ENCODE measurements around the gene PNPLA6.

The PNPLA6 gene

DNA sequence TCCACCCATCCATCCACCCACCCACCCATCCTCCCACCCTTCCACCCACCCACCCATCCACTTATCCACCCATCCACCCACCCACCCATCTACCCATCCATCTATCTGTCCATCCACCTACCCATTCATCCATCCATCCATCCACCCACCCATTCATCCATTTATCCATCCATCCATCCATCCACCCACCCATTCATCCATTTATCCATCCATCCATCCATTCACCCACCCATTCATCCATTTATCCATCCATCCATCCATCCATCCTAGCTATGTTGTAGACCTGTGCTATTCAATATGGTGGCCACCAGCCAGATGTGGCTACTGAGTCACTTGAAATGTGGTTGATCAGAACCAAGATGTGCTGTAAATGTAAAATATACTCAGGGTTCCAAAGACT is 65.2 kb downstream of the PNPLA6 start:
- no peak for DNase-seq (ENCODE audit: low read depth in 2 of 2)

DNA sequence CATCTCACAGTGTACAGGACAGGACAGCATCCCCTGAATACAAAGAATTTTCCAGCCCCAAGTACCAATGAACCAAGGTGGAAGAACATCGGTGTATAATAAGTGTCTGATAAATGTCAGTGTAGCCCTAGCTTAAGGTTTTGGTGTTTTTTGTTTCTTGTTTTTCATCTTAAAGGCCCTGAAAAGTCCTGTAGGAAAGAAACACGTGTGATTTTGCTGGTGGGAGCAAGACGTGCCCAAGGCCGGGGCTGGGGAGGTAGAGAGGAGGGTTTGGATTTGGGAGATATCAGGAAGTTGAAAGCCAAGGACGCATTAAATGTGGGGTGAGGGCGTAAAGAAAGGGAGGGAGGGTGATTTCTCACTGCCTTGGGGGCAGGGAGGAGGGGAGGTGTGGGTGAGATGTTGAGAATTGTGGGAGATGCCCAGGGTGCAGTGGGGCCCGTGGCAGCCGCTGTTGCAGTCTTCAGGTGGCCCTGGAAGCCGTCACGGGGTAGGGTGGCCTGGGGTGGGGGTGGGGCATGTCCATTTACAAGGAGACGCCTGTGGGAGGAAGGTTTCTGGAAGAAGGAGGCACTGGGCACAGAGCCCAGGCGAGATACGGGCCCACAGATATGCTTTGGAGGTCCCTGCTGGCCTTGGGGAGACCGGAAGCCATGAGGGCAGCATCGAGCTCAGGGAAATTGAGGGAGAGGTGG is 66.9 kb downstream of the PNPLA6 start:
- DNase-seq (ENCODE audit: low read depth in 2 of 2): no peak

DNA sequence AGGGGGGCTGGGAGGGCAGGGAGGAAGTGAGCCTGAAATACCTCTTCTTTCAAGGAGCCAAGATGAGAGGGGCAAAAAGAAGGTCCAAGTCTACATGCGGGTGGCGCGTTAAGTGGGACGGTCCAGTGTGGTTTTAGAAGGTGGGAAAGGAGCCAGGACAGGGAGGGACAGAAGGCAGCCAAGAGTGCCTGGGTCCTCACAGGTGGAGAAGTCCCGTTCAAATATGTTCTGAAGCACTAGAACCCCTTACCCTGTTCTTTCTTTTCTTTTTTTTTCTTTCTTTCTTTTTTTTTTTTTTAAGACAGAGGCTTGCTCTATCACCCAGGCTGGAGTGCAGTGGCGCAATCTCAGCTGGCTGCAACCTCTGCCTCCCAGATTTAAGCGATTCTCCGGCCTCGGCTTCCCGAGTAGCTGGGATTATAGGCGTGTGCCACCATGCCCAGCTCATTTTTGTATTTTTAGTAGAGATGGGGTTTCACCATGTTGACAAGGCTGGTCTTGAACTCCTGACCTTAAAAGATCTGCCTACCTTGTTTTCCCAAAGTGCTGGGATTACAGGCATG is 67.5 kb downstream of the PNPLA6 start:
- DNase-seq (ENCODE audit: low read depth in 2 of 2): no peak

DNA sequence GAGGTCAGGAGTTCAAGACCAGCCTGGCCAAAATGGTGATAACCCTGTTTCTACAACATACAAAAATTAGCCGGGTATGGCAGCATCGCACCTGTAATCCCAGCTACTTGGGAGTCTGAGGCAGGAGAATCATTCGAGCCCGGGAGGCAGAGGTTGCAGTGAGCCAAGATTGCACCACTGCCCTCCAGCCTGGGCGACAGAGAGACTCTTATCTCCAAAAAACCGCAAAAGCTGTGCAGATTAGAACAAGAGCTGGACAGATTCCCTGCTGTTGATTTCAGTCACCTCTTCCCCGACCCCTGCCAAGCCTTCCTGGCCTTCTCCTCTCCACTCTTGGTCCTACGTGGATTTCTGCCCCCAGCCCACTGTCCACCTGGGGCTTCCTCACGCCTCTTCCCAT is 68.4 kb downstream of the PNPLA6 start:
- DNase-seq (ENCODE audit: low read depth in 2 of 2): no peak

DNA sequence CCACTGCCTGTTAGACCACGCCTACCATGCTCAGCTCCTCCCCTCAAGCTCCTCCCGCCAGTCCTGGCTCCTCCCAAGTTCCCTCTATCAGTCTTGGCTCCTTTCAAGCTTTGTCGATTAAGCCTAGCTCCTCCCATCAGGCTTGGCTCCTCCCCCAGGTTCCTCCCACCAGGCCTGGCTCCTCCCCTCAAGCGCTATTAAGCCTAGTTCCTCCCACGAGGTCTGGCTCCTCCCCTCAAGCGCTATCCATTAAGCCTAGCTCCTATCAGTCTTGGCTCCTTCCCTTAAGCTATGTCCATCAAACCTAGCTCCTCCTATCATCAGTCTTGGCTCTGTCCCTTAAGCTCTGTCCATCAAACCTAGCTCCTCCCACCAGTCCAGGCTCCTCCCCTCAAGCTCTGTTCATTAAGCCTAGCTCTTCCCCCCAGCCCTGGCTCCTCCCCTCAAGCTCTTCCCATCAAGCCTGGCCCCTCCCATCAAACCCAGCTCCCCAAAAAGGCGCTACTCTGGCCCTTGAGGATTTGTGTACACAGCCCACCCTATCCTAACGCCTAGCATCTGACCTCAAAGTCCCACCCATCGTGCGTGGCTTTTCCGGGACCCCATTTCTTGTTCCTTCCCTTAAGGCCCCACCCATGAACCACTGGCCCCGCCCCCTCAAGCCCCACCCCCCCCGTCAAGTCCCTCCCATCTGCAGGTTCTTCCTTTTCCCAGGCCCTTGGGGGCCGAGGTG is 70.1 kb downstream of the PNPLA6 start:
- DNase-seq (ENCODE audit: low read depth in 2 of 2): no peak

DNA sequence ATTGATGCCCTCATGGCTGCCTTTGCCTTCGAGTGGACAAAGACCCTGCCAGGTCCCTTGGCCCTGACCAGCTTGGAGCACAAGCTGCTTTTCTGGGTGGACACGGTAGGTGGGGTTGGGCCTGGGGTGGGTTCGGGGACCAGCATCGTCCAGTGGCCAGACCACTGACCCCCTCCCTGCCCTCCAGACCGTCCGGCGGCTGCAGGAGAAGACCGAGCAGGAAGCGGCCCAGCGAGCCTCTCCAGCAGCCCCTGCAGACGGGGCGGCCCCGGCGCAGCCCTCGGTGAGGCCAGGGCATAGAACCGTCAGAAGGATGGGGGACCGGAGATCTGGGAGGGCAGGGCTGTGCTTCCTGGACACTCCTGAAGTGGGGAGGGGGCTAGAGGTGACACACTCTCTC is 70.8 kb downstream of the PNPLA6 start:
- no peak for DNase-seq (ENCODE audit: low read depth in 2 of 2)

DNA sequence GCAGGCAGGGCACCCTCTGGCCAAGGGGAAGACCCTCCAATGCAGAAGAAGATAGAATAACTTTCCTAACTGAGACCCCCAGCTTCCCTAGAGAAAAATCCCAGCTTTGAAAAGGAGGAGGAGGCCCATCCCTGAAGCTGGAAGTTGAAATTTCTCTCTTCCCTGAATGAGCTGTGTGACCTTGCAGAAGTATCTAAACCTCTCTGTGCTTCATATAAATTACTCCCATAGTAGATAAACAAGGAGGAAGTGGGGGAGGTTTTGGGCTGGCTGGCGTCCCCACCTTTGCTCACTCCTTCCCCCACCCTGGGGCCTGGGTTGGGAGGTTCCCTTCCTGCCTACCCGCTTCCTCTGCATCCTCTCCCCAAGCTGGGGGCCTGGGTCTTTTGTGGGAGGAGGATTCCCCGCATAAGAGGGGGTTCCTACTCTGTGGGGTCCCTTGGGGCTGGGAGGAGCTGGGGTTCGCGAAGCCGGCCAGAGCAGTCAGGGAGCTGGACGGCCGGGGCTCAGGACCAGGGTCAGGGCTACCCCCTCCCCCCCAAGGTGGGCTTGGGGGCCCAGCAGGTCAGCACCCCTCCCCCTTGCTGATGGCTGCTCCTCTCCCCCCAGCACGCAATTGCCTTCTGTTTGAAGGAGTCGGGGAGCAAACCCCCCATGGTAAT is 71.8 kb downstream of the PNPLA6 start:
- DNase-seq (ENCODE audit: low read depth in 2 of 2): no peak

DNA sequence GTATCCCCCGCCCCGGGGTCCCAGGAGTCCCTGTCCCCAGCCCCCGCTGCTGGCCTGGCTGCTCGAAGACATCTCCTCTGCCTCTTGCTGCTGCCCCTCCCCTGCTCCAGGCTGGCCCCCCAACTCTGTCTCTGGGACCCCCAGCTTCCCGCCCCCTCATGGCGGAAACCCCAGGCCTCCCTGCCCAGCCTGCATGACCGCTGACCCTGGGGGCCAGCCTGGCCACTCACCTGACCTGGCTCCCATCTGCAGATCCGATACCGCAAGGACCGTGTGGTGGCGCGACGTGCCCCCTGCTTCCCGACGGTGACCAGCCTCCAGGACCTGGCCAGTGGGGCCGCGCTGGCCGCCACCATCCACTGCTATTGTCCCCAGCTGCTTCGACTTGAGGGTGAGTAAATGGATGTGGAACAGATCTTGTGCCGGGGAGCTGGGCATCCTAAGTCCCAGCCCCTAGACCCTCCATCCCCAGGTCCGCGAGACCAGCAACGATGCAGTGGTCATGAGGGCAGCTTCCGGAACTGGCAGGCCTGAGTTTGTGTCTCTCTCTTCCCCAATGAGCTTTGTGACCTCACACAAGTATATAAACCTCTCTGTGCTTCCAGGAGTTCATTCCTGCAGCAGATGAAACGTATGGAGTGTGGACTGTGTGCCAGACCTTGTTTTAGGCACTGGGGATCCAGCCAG is 72.5 kb downstream of the PNPLA6 start:
- DNase-seq (ENCODE audit: low read depth in 2 of 2): no peak

DNA sequence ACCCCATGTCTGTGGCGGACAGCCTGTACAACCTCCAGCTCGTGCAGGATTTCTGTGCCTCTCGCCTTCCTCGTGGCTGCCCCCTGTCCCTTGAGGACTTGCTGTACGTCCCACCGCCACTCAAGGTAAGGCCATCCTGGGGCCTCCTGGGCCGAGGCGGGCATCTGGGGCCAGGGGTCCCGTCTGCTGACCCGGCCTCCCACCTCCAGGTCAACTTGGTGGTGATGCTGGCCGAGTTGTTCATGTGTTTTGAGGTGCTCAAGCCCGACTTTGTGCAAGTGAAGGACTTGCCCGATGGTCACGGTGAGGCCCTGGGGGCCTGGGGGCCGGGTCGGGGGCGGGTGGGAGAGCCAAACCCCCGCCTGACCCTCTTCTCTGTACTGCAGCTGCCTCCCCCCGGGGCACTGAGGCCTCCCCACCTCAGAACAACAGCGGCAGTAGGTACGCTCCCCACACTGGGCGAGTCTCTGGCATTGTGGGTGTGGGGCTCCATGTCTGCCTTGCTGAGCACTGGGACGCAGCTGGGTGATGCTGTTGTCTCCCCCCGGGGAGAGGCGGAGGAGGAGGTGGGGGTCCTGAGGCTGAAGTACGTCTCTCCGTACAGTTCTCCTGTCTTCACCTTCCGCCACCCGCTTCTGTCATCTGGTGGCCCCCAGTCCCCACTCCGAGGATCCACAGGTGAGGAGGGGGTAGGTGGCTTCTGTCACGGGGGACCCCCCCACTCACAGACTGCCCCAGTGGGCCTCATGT is 75.1 kb downstream of the PNPLA6 start:
- no peak for DNase-seq (ENCODE audit: low read depth in 2 of 2)
